ENCODE results near the gene METTL15.

DNA sequence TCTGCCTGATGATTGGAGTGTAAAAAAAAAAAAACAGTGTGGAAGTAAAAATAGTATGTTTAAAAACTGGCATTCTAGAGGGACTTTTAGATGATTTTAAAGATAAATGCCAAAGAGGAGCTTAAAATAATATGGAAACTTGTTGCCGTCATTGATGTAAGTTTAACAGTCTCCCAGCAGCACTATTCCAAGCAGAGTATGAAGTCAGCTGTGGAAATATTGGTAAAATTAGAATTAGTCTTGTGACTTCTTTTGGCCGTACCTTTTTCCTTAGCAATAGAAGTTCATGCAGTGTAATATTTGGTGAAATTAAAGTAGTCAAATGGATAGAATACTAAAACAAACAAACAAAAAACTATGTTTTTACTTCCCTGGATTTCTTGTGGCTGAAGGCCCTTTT lies 134.9 kb downstream of the METTL15 start:
- no peak for TF ChIP-seq CTCF (IDR thresholded peaks at IDR 0.05)
- no peak for TF ChIP-seq POLR2A (IDR thresholded peaks at IDR 0.05)

Measured in transverse colon (tissue), 3 donors.